SK-N-SH (cell line): ENCODE results near the gene GFPT2. TPM values are rescaled to one million over a fixed set of nuclear protein-coding genes. Genes with fewer than 3 reads are reported as not detected.

ENCODE experiments used
- CTCF ChIA-PET: fragments of 300-600, 350-600 bp; formaldehyde crosslinking; extraction: SDS; loops from one replicate; lab custom pipeline; 2021; lab: Yijun Ruan, JAX
- POLR2A ChIA-PET: fragments of 350-600 bp; sonication (Branson Sonifier 250); formaldehyde crosslinking; extraction: SDS; loops from one replicate; lab custom pipeline; 2020; ENCODE audit warnings: antibody characterized with exemption, inconsistent platforms; lab: Yijun Ruan, JAX
- DNase-seq: peaks from one replicate; pipeline ENCODE4 v3.0.0; 2012
- H2AFZ ChIP-seq: fragments of 200-600 bp; sonication (generic); 2 replicates; pipeline ENCODE4 v1.8.1; 2016; ENCODE audit warnings: antibody characterized with exemption, mild to moderate bottlenecking, low read depth
- H3F3A ChIP-seq: fragments of 200-600 bp; sonication (generic); replicated peaks from 2 replicates; pipeline ENCODE3; 2016; ENCODE audit warnings: antibody characterized with exemption, mild to moderate bottlenecking; ENCODE audit not compliant: insufficient read depth
- H3K27ac ChIP-seq, 2 experiments: fragments of 200-500 bp in 1 of 2; fragments of 200-600 bp in 1 of 2; sonication (Bioruptor generic) in 1 of 2; sonication (generic), shearing (Covaris generic) in 1 of 2; 2 replicates each; pipeline versions ENCODE4 v1.5.1 to v1.6.1; 2014 to 2016; ENCODE audit warnings: low read depth in 2 of 2, inconsistent platforms in 1 of 2, low read length in 1 of 2, mild to moderate bottlenecking in 1 of 2, mixed read lengths in 1 of 2
- H3K27me3 ChIP-seq: fragments of 200-600 bp; sonication (generic), shearing (Covaris generic); 2 replicates; pipeline ENCODE4 v1.6.1; 2016; ENCODE audit warnings: mixed run types; ENCODE audit not compliant: insufficient read depth
- H3K36me3 ChIP-seq, 2 experiments: fragments of 200-500 bp in 1 of 2; fragments of 200-600 bp in 1 of 2; sonication (Bioruptor generic) in 1 of 2; sonication (generic) in 1 of 2; replicated peaks in 1 of 2; 2 replicates each; pipeline versions ENCODE3 to v1.5.1; 2014 to 2016; ENCODE audit warnings: low read length in 1 of 2, mild to moderate bottlenecking in 1 of 2; ENCODE audit not compliant: insufficient read depth in 2 of 2, control insufficient read depth in 1 of 2
- H3K4me1 ChIP-seq, 2 experiments: fragments of 200-500 bp in 1 of 2; fragments of 200-600 bp in 1 of 2; sonication (Bioruptor generic) in 1 of 2; sonication (generic), shearing (Covaris generic) in 1 of 2; 2 replicates each; pipeline versions ENCODE4 v1.5.1 to v1.6.1; 2014 to 2016; ENCODE audit warnings: low read depth in 1 of 2, low read length in 1 of 2, mixed run types in 1 of 2; ENCODE audit not compliant: insufficient read depth in 2 of 2, control insufficient read depth in 1 of 2
- H3K4me2 ChIP-seq: fragments of 200-600 bp; sonication (generic), shearing (Covaris generic); 2 replicates; pipeline ENCODE4 v1.6.1; 2017; ENCODE audit warnings: mixed run types
- H3K4me3 ChIP-seq, 2 experiments: fragments of 200-500 bp in 1 of 2; fragments of 200-600 bp in 1 of 2; sonication (Bioruptor generic) in 1 of 2; sonication (generic), shearing (Covaris generic) in 1 of 2; 2 replicates each; pipeline versions ENCODE4 v1.5.1 to v1.8.1; 2014 to 2016; ENCODE audit warnings: low read depth in 2 of 2, inconsistent platforms in 1 of 2, low read length in 1 of 2, mild to moderate bottlenecking in 1 of 2, mixed read lengths in 1 of 2, moderate library complexity in 1 of 2
- H3K79me2 ChIP-seq: fragments of 200-600 bp; sonication (generic); 2 replicates; pipeline ENCODE4 v1.8.1; 2017; ENCODE audit warnings: mild to moderate bottlenecking; ENCODE audit not compliant: insufficient read depth
- H3K9ac ChIP-seq: fragments of 200-600 bp; sonication (generic); 2 replicates; pipeline ENCODE4 v1.6.1; 2017; ENCODE audit warnings: mixed run types
- H3K9me2 ChIP-seq: fragments of 200-600 bp; sonication (generic); 2 replicates; pipeline ENCODE4 v1.6.1; 2017; ENCODE audit warnings: mixed run types
- H3K9me3 ChIP-seq: fragments of 200-600 bp; sonication (generic); 2 replicates; pipeline ENCODE4 v1.6.1; 2017; ENCODE audit warnings: mixed run types, mild to moderate bottlenecking, moderate library complexity
- H4K20me1 ChIP-seq: fragments of 200-600 bp; sonication (generic); 2 replicates; pipeline ENCODE4 v1.6.1; 2017; ENCODE audit warnings: mild to moderate bottlenecking, mixed run types; ENCODE audit not compliant: insufficient read depth
- ELF1 ChIP-seq: IDR thresholded peaks from 2 replicates; pipeline ENCODE4 v1.4.0; 2012
- EP300 ChIP-seq, 2 experiments: IDR thresholded peaks; 2 replicates each; pipeline versions ENCODE4 v1.4.0 to v1.6.1; 2012; ENCODE audit warnings: borderline replicate concordance in 1 of 2, low read depth in 1 of 2, low read length in 1 of 2
- EZH2phosphoT487 ChIP-seq: fragments of 200-600 bp; sonication (generic); IDR thresholded peaks from 2 replicates; pipeline ENCODE4 v1.6.1; 2017; ENCODE audit warnings: low read depth, mixed run types, mild to moderate bottlenecking, antibody characterized with exemption, moderate library complexity, borderline replicate concordance
- FOSL2 ChIP-seq: IDR thresholded peaks from 2 replicates; pipeline ENCODE4 v1.4.0; 2012; ENCODE audit warnings: low read depth, mild to moderate bottlenecking, moderate library complexity, borderline replicate concordance
- FOXM1 ChIP-seq: IDR thresholded peaks from 2 replicates; pipeline ENCODE4 v1.4.0; 2012; ENCODE audit warnings: low read depth, mild to moderate bottlenecking
- GATA2 ChIP-seq: sonication (generic); formaldehyde crosslinking; IDR thresholded peaks from 2 replicates; pipeline ENCODE4 v1.5.0; 2020; ENCODE audit warnings: mild to moderate bottlenecking, missing genetic modification reagents
- JUND ChIP-seq: IDR thresholded peaks from 2 replicates; pipeline ENCODE4 v1.4.0; 2012
- MXI1 ChIP-seq: IDR thresholded peaks from 2 replicates; pipeline ENCODE4 v1.6.1; 2012; ENCODE audit warnings: mild to moderate bottlenecking, low read depth, low read length, improper control_type of control experiment
- NRF1 ChIP-seq: IDR thresholded peaks from 2 replicates; pipeline ENCODE4 v1.6.1; 2012; ENCODE audit warnings: low read depth, mild to moderate bottlenecking, low read length
- REST ChIP-seq: IDR thresholded peaks from 2 replicates; pipeline ENCODE4 v1.6.1; 2012; ENCODE audit warnings: mild to moderate bottlenecking, low read depth, low read length, moderate library complexity
- YY1 ChIP-seq: IDR thresholded peaks from 2 replicates; pipeline ENCODE4 v1.4.0; 2012; ENCODE audit warnings: low read depth, mild to moderate bottlenecking
- ZBTB33 ChIP-seq: IDR thresholded peaks from 2 replicates; pipeline ENCODE4 v1.4.0; 2012; ENCODE audit warnings: low read depth, borderline replicate concordance
- WGBS: methylation state at CpG from one replicate; pipeline ENCODE4 v1.1.6; 2017; ENCODE audit warnings: low lambda C conversion rate; 5-methylcytosine and 5-hydroxymethylcytosine counted together
- polyA plus RNA-seq, 3 experiments: library from polyadenylated mRNA; depleted of rRNA; stranded (reverse); fragments of >200 nt; gene quantifications; 2 replicates each; pipeline ENCODE4 v1.2.3, GENCODE V29; 2012
- TF ChIP-seq, protein P1 (sequence below): IDR thresholded peaks from 2 replicates; pipeline ENCODE4 v1.4.0; 2012; ENCODE audit warnings: low read depth
- TF ChIP-seq, protein P2 (sequence below): fragments of 150-350 bp; IDR thresholded peaks from 2 replicates; pipeline ENCODE4 v1.6.1; 2017; ENCODE audit warnings: antibody characterized with exemption, low read length, low read depth, borderline replicate concordance

Gene GFPT2
- polyA plus RNA-seq, 1 of the 3 experiments (the other 2 are of a cell fraction): 8.1 TPM

GRCh38 chr5:180287404-180287803 is 65.7 kb downstream of the GFPT2 start:
- no peak for DNase-seq
- POLR2A ChIA-PET: no interaction called here
- no peaks in the 10 kb centered on the region for H3K9me3 ChIP-seq
- H3K9me2 ChIP-seq: no peaks in the 10 kb centered on the region
- H3K4me3 ChIP-seq: no peak overlapping the region
- H2AFZ ChIP-seq: no peak overlapping the region
- peaks cover 0 to 35% of the 10 kb centered on the region in 2 experiments; a peak in 2 of 4 replicates for H3K4me1 ChIP-seq
- no peak for TF ChIP-seq EZH2phosphoT487
- no peak for TF ChIP-seq ZBTB33
- no peak for TF ChIP-seq JUND
- no peak for TF ChIP-seq MXI1
- no peak for TF ChIP-seq FOSL2
- no peak for TF ChIP-seq NRF1
- no peak for TF ChIP-seq FOXM1
- no peak for TF ChIP-seq REST
- TF ChIP-seq ELF1: no peak
- TF ChIP-seq YY1: no peak
- TF ChIP-seq, protein P1, sequence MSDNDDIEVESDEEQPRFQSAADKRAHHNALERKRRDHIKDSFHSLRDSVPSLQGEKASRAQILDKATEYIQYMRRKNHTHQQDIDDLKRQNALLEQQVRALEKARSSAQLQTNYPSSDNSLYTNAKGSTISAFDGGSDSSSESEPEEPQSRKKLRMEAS: no peak
- TF ChIP-seq, protein P2, sequence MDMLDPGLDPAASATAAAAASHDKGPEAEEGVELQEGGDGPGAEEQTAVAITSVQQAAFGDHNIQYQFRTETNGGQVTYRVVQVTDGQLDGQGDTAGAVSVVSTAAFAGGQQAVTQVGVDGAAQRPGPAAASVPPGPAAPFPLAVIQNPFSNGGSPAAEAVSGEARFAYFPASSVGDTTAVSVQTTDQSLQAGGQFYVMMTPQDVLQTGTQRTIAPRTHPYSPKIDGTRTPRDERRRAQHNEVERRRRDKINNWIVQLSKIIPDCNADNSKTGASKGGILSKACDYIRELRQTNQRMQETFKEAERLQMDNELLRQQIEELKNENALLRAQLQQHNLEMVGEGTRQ: no peak
- no peak for TF ChIP-seq EP300 (IDR thresholded peaks at IDR 0.05; ENCODE audit: borderline replicate concordance in 1 of 2, low read depth in 1 of 2, low read length in 1 of 2)
- no peak for TF ChIP-seq GATA2 (CRISPR knock-in tag)
- TF ChIP-seq, all 33 proteins: peak for 0
- Histone ChIP-seq H3K79me2 (peaks cover 68% of the 10 kb centered on the region), H3K9ac (no peak overlapping the region), H3K36me3 (peaks cover 4 to 13% of the 10 kb centered on the region in 2 experiments), H3F3A (no peaks in the 10 kb centered on the region), H3K27me3 (no peaks in the 10 kb centered on the region), H3K4me2 (no peak overlapping the region), H3K27ac (no peak overlapping the region), H4K20me1 (peaks cover 12% of the 10 kb centered on the region)
- 90% methylated on average over 2 of the region's 2 CpGs for WGBS
- CTCF ChIA-PET: interaction anchor here (0.8 to 1.9 kb wide), 3 partner anchors 28 to 185 kb away, joined by 3 to 7 read pairs (median 4); no protein-coding TSS in a partner anchor
